HG03469 (cell line): ENCODE measurements around the gene CCDC28B.
"Not testable (repeated sequence)": the region's sequence is repeated elsewhere in the genome, so short reads cannot be mapped to it uniquely, and the experiment has no call there.

Experiments used
- ATAC-seq: cut with Tn5 transposase; IDR thresholded peaks from one replicate; pipeline ENCODE4 v1.9.1; 2021; ENCODE audit warnings: mild to moderate bottlenecking, moderate library complexity, moderate number of reproducible peaks; ENCODE audit not compliant: unreplicated experiment

Gene CCDC28B

GRCh38 chr1:32200226-32201010 is at the start of gene CCDC28B:
Gene CCDC28B (plus strand): TSS chr1:32200595. CDS start chr1:32201936, 1,341 bp downstream.
- no peak for ATAC-seq

GRCh38 chr1:32150847-32151246 is 49.5 kb upstream of the CCDC28B start:
- ATAC-seq = no peak

- no peak for ATAC-seq
Measured at GRCh38 chr1:32151319-32151787, 49.0 kb upstream of the CCDC28B start.

- ATAC-seq = no peak
Measured at GRCh38 chr1:32159189-32159588, 41.2 kb upstream of the CCDC28B start.

- ATAC-seq = no peak
Measured at GRCh38 chr1:32163405-32163804, 37.0 kb upstream of the CCDC28B start.

GRCh38 chr1:32165633-32166032 is 34.8 kb upstream of the CCDC28B start:
- not testable (repeated sequence) for ATAC-seq

GRCh38 chr1:32170991-32171390 is 29.4 kb upstream of the CCDC28B start:
- ATAC-seq = no peak

GRCh38 chr1:32172621-32173245 is 27.7 kb upstream of the CCDC28B start:
- no peak for ATAC-seq

- no peak for ATAC-seq
Measured at GRCh38 chr1:32178380-32179192, 21.8 kb upstream of the CCDC28B start.

GRCh38 chr1:32179193-32179442 is 21.3 kb upstream of the CCDC28B start:
- no peak for ATAC-seq

GRCh38 chr1:32179443-32180185 is 20.8 kb upstream of the CCDC28B start, which contains the start of gene TXLNA:
Gene TXLNA (plus strand): TSS chr1:32179675. CDS start chr1:32180346, 671 bp downstream.
- no peak for ATAC-seq

- no peak for ATAC-seq
Measured at GRCh38 chr1:32180186-32181060, 20.0 kb upstream of the CCDC28B start.

GRCh38 chr1:32181065-32181464 is 19.3 kb upstream of the CCDC28B start:
- no peak for ATAC-seq

GRCh38 chr1:32181563-32181962 is 18.8 kb upstream of the CCDC28B start:
- ATAC-seq = no peak

GRCh38 chr1:32182060-32182459 is 18.3 kb upstream of the CCDC28B start:
- ATAC-seq = no peak

- ATAC-seq = no peak
Measured at GRCh38 chr1:32184650-32185049, 15.7 kb upstream of the CCDC28B start.

- no peak for ATAC-seq
Measured at GRCh38 chr1:32186077-32186476, 14.3 kb upstream of the CCDC28B start.

GRCh38 chr1:32186491-32186890 is 13.9 kb upstream of the CCDC28B start:
- no peak for ATAC-seq

GRCh38 chr1:32187850-32188249 is 12.5 kb upstream of the CCDC28B start:
- ATAC-seq = no peak
